Lung (tissue), 12 donors: ENCODE results near the gene PLCL1. TPM values are rescaled to one million over a fixed set of nuclear protein-coding genes. Genes with fewer than 3 reads are reported as not detected.

Experiments
- ATAC-seq: fragments of 200-7000 bp; cut with Tn5 transposase; one replicate; pipeline ENCODE4 v1.9.1; 2020; ENCODE audit warnings: moderate number of reproducible peaks; ENCODE audit not compliant: insufficient read depth, low FRiP score
- DNase-seq, 3 donors: peaks; one replicate each; pipeline ENCODE4 v3.0.0-alpha.2; 2013 to 2017
- H3K27ac ChIP-seq, 2 donors: one replicate each; pipeline ENCODE4 v1.5.1; 2013; ENCODE audit warnings: mild to moderate bottlenecking in 2 of 2, moderate library complexity in 2 of 2, control low read depth in 1 of 2, inconsistent platforms in 1 of 2, low read depth in 1 of 2, low read length in 1 of 2
- H3K27me3 ChIP-seq, 3 donors: one replicate each; pipeline ENCODE4 v1.5.1; 2013; ENCODE audit warnings: low read length in 2 of 3; ENCODE audit not compliant: control insufficient read depth in 3 of 3, insufficient read depth in 3 of 3
- H3K36me3 ChIP-seq, 4 donors: one replicate each; pipeline ENCODE4 v1.5.1; 2013; ENCODE audit warnings: low read length in 4 of 4, mild to moderate bottlenecking in 1 of 4, moderate library complexity in 1 of 4; ENCODE audit not compliant: control insufficient read depth in 4 of 4, insufficient read depth in 4 of 4
- H3K4me1 ChIP-seq, 5 donors: one replicate each; pipeline ENCODE4 v1.5.1; 2013; ENCODE audit warnings: low read length in 5 of 5, mild to moderate bottlenecking in 2 of 5, moderate library complexity in 1 of 5; ENCODE audit not compliant: control insufficient read depth in 5 of 5, insufficient read depth in 5 of 5
- H3K4me3 ChIP-seq: one replicate; pipeline ENCODE4 v1.5.1; 2013; ENCODE audit warnings: mild to moderate bottlenecking, control low read depth, moderate library complexity
- H3K9ac ChIP-seq, 2 donors: one replicate each; pipeline ENCODE4 v1.5.1; 2013; ENCODE audit warnings: low read length in 2 of 2, control low read depth in 1 of 2; ENCODE audit not compliant: insufficient read depth in 1 of 2
- H3K9me3 ChIP-seq, 4 donors: one replicate each; pipeline ENCODE4 v1.5.1; 2013; ENCODE audit warnings: low read length in 3 of 4, mild to moderate bottlenecking in 1 of 4, moderate library complexity in 1 of 4; ENCODE audit not compliant: control insufficient read depth in 4 of 4, insufficient read depth in 3 of 4
- CTCF ChIP-seq: IDR thresholded peaks from 2 replicates; pipeline ENCODE4 v1.5.1; 2012; ENCODE audit warnings: mild to moderate bottlenecking; ENCODE audit errors: control extremely low read depth, extremely low read depth
- WGBS, 2 donors: extraction: QIAGEN DNeasy Blood & Tissue Kit; methylation state at CpG; one replicate each; pipeline ENCODE4 v1.1.7; 2013; 5-methylcytosine and 5-hydroxymethylcytosine counted together
- polyA plus RNA-seq, 2 donors: library from polyadenylated mRNA; stranded (reverse); fragments of 200-250 nt; gene quantifications; one replicate each; pipeline ENCODE4 v1.2.1, GENCODE V29; 2013
- total RNA-seq, 2 donors: library from RNA; depleted of rRNA in 1 of 2; stranded (reverse); fragments of >200 nt in 1 of 2; gene quantifications; one replicate each; pipeline ENCODE4 v1.2.1, GENCODE V29; 2014 to 2021
- donor health status: control.
- donor health status: control.
- donor health status: Bipolar disorder and iron deficiency.
- donor health status: healthy.
- donor health status: DM: yes; HTN: yes; CAD: no.

PLCL1 gene
- total and polyA plus RNA-seq, 4 donors = 1.1 to 13.0 (median 2.9) TPM

GRCh38 chr2:198106621-198107385, 302.4 kb downstream of the PLCL1 start:
- ATAC-seq = peak; percentile 47

GRCh38 chr2:198113316-198113715, 308.9 kb downstream of the PLCL1 start:
- Histone ChIP-seq H3K27me3 (no peaks in the 10 kb centered on the region), H3K4me1 (peaks cover 0 to 20% (median 2%) of the 10 kb centered on the region in 5 donors), H3K36me3 (no peaks in the 10 kb centered on the region), H3K9ac (no peak overlapping the region), H3K9me3 (no peaks in the 10 kb centered on the region), H3K4me3 (no peak overlapping the region), H3K27ac (no peak overlapping the region)
- 63 to 82% methylated on average over 2 of the region's 2 CpGs for WGBS, 2 donors
- DNase-seq (no peak), ATAC-seq (no peak)
- no peak for TF ChIP-seq CTCF

More at GRCh38 chr2:198106621-198107385, 302.4 kb downstream of the PLCL1 start:
- no peak overlapping the region for H3K4me3 ChIP-seq
- H3K36me3 ChIP-seq = peaks cover 0 to 12% (median 4%) of the 10 kb centered on the region in 4 donors
- H3K9ac ChIP-seq = no peak overlapping the region
- TF ChIP-seq CTCF = no peak
- WGBS, 2 donors = 63 to 82% methylated on average over 5 of the region's 5 CpGs
- H3K9me3 ChIP-seq = peaks cover 0 to 2% (median 0%) of the 10 kb centered on the region in 4 donors
- H3K4me1 ChIP-seq = peaks cover 0 to 24% (median 2%) of the 10 kb centered on the region in 5 donors
- no peak for DNase-seq
- no peaks in the 10 kb centered on the region for H3K27me3 ChIP-seq
- H3K27ac ChIP-seq = peak overlapping the region in 1 of 2 donors; percentile 31

GRCh38 chr2:198114064-198114463, 309.7 kb downstream of the PLCL1 start:
- Histone ChIP-seq H3K27me3 (no peaks in the 10 kb centered on the region), H3K4me1 (peaks cover 0 to 20% (median 2%) of the 10 kb centered on the region in 5 donors), H3K9me3 (no peaks in the 10 kb centered on the region), H3K27ac (peak overlapping the region in 1 of 2 donors; percentile 21), H3K36me3 (no peaks in the 10 kb centered on the region), H3K9ac (no peak overlapping the region), H3K4me3 (no peak overlapping the region)
- no peak for DNase-seq
- no peak for TF ChIP-seq CTCF
- 75 to 89% methylated on average over 1 of the region's 1 CpG for WGBS, 2 donors
- ATAC-seq = no peak
